PC-9 (cell line): Measurements from ENCODE around the gene ZNF3. TPM values are rescaled to one million over a fixed set of nuclear protein-coding genes. Genes with fewer than 3 reads are reported as not detected.

ENCODE experiments used
- BruUV-seq: library from RNA; stranded (reverse); fragments of 400-500 nt; replicated peaks from 2 replicates; lab custom pipeline; 2021; lab: Mats Ljungman, UMichigan
- CTCF ChIA-PET: fragments of 300-600 bp; sonication (Branson Sonifier 250); formaldehyde crosslinking; loops from one replicate; lab custom pipeline; 2022; ENCODE audit warnings: antibody characterized with exemption; lab: Charles Lee
- POLR2A ChIA-PET: fragments of 300-600 bp; sonication (Branson Sonifier 250); formaldehyde crosslinking; loops from one replicate; lab custom pipeline; 2022; ENCODE audit warnings: antibody characterized with exemption; ENCODE audit not compliant: unreplicated experiment; lab: Charles Lee
- DNase-seq, 2 experiments: peaks; one replicate each; pipeline versions ENCODE4 v3.0.0 to v3.0.0-alpha.2; 2015 to 2022; ENCODE audit warnings: mixed read lengths in 1 of 2
- H2AFZ ChIP-seq: fragments of 200-600 bp; sonication (generic); 2 replicates; pipeline ENCODE4 v1.8.1; 2017; ENCODE audit warnings: antibody characterized with exemption
- H3F3A ChIP-seq: fragments of 200-600 bp; sonication (generic); 2 replicates; pipeline ENCODE4 v1.8.1; 2017; ENCODE audit warnings: antibody characterized with exemption, mild to moderate bottlenecking, low read depth; ENCODE audit not compliant: insufficient read depth
- H3K27ac ChIP-seq: fragments of 200-600 bp; sonication (generic); 2 replicates; pipeline ENCODE4 v1.6.1; 2016; ENCODE audit warnings: mixed run types
- H3K27me3 ChIP-seq: fragments of 200-600 bp; sonication (generic); 2 replicates; pipeline ENCODE4 v1.6.1; 2016; ENCODE audit warnings: low read depth, mixed run types; ENCODE audit not compliant: insufficient read depth
- H3K36me3 ChIP-seq: fragments of 200-600 bp; sonication (generic); 2 replicates; pipeline ENCODE4 v1.6.1; 2016; ENCODE audit warnings: low read depth, mixed run types
- H3K4me1 ChIP-seq: fragments of 200-600 bp; sonication (generic); replicated peaks from 2 replicates; pipeline ENCODE4 v1.6.1; 2016; ENCODE audit warnings: mixed run types; ENCODE audit not compliant: insufficient read depth
- H3K4me2 ChIP-seq: fragments of 200-600 bp; sonication (generic); 2 replicates; pipeline ENCODE4 v1.6.1; 2017; ENCODE audit warnings: mixed run types
- H3K4me3 ChIP-seq: fragments of 200-600 bp; sonication (generic); 2 replicates; pipeline ENCODE4 v1.6.1; 2016; ENCODE audit warnings: mixed run types
- H3K79me2 ChIP-seq: fragments of 200-600 bp; sonication (generic); 2 replicates; pipeline ENCODE4 v1.6.1; 2017; ENCODE audit warnings: low read depth, mixed run types
- H3K9me2 ChIP-seq: fragments of 200-600 bp; sonication (generic); 2 replicates; pipeline ENCODE4 v1.8.1; 2017; ENCODE audit warnings: mild to moderate bottlenecking; ENCODE audit not compliant: insufficient read depth
- H3K9me3 ChIP-seq: fragments of 200-600 bp; sonication (generic); 2 replicates; pipeline ENCODE4 v1.8.1; 2016; ENCODE audit warnings: low read depth; ENCODE audit not compliant: insufficient read depth
- H4K20me1 ChIP-seq: fragments of 200-600 bp; sonication (generic); 2 replicates; pipeline ENCODE4 v1.8.1; 2017; ENCODE audit not compliant: insufficient read depth
- EZH2 ChIP-seq: fragments of 200-600 bp; sonication (generic); IDR thresholded peaks from 2 replicates; pipeline ENCODE4 v1.8.0; 2017; ENCODE audit warnings: antibody characterized with exemption, low read depth
- intact Hi-C: fragments of 100-400 bp; cut with micrococcal nuclease; formaldehyde crosslinking; loops from one replicate; pipeline ENCODE4 v1.10.0; 2022; ENCODE audit not compliant: unreplicated experiment
- total RNA-seq: library from RNA; stranded (reverse); gene quantifications from 2 replicates; pipeline ENCODE4 v1.2.3, GENCODE V29; 2021
- TF ChIP-seq, protein P1 (sequence below): fragments of 200-600 bp; sonication (generic); conservative IDR thresholded peaks from 2 replicates; pipeline ENCODE4 v1.6.1; 2017; ENCODE audit warnings: mixed run types, antibody characterized with exemption, mild to moderate bottlenecking, moderate library complexity

The ZNF3 gene
- total RNA-seq, 1 experiment from 2014 or later, result 39.0 TPM

GRCh38 chr7:100071018-100071723 lies 10.4 kb downstream of the ZNF3 start:
- peaks cover 8% of the 10 kb centered on the region; the same call in 1 of the 2 replicates for H3F3A ChIP-seq
- TF ChIP-seq EZH2, result no peak
- TF ChIP-seq, protein P1, sequence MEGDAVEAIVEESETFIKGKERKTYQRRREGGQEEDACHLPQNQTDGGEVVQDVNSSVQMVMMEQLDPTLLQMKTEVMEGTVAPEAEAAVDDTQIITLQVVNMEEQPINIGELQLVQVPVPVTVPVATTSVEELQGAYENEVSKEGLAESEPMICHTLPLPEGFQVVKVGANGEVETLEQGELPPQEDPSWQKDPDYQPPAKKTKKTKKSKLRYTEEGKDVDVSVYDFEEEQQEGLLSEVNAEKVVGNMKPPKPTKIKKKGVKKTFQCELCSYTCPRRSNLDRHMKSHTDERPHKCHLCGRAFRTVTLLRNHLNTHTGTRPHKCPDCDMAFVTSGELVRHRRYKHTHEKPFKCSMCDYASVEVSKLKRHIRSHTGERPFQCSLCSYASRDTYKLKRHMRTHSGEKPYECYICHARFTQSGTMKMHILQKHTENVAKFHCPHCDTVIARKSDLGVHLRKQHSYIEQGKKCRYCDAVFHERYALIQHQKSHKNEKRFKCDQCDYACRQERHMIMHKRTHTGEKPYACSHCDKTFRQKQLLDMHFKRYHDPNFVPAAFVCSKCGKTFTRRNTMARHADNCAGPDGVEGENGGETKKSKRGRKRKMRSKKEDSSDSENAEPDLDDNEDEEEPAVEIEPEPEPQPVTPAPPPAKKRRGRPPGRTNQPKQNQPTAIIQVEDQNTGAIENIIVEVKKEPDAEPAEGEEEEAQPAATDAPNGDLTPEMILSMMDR, result no peak
- no peaks in the 10 kb centered on the region for H3K9me2 ChIP-seq
- no TSS peak for BruUV-seq
- H2AFZ ChIP-seq, result no peak overlapping the region
- H3K4me2 ChIP-seq, result no peak overlapping the region
- peaks cover 73% of the 10 kb centered on the region for H3K36me3 ChIP-seq
- peaks cover 52% of the 10 kb centered on the region for H3K9me3 ChIP-seq
- ChIA-PET POLR2A (no interaction called here), CTCF (no interaction called here)
- H3K4me1 ChIP-seq, result no peaks in the 10 kb centered on the region
- no peaks in the 10 kb centered on the region for H3K79me2 ChIP-seq
- H3K4me3 ChIP-seq, result no peak overlapping the region
- H4K20me1 ChIP-seq, result no peaks in the 10 kb centered on the region
- no peak overlapping the region for H3K27ac ChIP-seq
- DNase-seq, result no peak
- H3K27me3 ChIP-seq, result no peaks in the 10 kb centered on the region
- intact Hi-C loops, result no loop called here

DNA sequence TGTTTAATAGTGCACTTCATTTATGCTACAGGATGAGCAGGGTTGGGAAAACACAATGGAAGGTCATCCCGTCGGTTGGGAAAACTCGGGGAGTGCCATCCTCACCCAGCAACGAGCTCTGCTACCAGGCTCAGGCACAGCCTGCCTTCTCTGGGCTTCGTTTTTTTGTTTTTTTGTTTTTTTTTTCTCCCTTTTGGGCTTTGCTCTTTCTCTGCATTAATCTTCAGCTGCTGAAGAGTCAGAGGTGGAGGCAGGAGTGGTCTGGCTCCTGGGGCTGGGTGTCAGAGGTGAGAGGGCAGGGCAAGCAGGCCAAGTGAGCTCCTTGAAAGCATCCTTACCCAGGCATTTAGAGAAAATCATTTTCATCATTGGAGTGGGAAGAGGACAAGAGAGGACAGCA lies 11.5 kb downstream of the ZNF3 start:
- Histone ChIP-seq H4K20me1 (no peaks in the 10 kb centered on the region), H3K27me3 (no peaks in the 10 kb centered on the region), H3K9me2 (no peaks in the 10 kb centered on the region), H2AFZ (no peak overlapping the region), H3F3A (peaks cover 14% of the 10 kb centered on the region; the same call in 1 of the 2 replicates), H3K9me3 (peaks cover 52% of the 10 kb centered on the region), H3K27ac (no peak overlapping the region), H3K4me3 (no peak overlapping the region), H3K4me1 (no peaks in the 10 kb centered on the region), H3K4me2 (no peak overlapping the region), H3K36me3 (peaks cover 64% of the 10 kb centered on the region), H3K79me2 (no peaks in the 10 kb centered on the region)
- DNase-seq, result no peak
- no peak for TF ChIP-seq EZH2
- TF ChIP-seq, protein P1, result no peak
- intact Hi-C loops, result no loop called here
- ChIA-PET CTCF (no interaction called here), POLR2A (interaction anchor here (0.7 kb wide), 1 partner anchor 10 kb away, joined by 3 read pairs; no protein-coding TSS in a partner anchor)
- BruUV-seq, result no TSS peak

- peaks cover 37% of the 10 kb centered on the region for H3K36me3 ChIP-seq
- intact Hi-C loops, result no loop called here
- no peaks in the 10 kb centered on the region for H4K20me1 ChIP-seq
- no peaks in the 10 kb centered on the region for H3K79me2 ChIP-seq
- ChIA-PET POLR2A (no interaction called here), CTCF (no interaction called here)
- H3F3A ChIP-seq, result peaks cover 14% of the 10 kb centered on the region; the same call in 1 of the 2 replicates
- H3K9me3 ChIP-seq, result peaks cover 23% of the 10 kb centered on the region
- no peak for DNase-seq
- BruUV-seq, result no TSS peak
- H3K4me1 ChIP-seq, result no peaks in the 10 kb centered on the region
- no peak overlapping the region for H3K4me3 ChIP-seq
- H3K9me2 ChIP-seq, result no peaks in the 10 kb centered on the region
- no peak for TF ChIP-seq EZH2
- TF ChIP-seq, protein P1, result no peak
- H2AFZ ChIP-seq, result no peak overlapping the region
- no peak overlapping the region for H3K4me2 ChIP-seq
- H3K27ac ChIP-seq, result no peak overlapping the region
- no peaks in the 10 kb centered on the region for H3K27me3 ChIP-seq
Measured at GRCh38 chr7:100066953-100067352, 14.6 kb downstream of the ZNF3 start.
